Naive thymus-derived CD8-positive, alpha-beta T cell (primary cell): ENCODE measurements around the gene POU2F3. TPM values are rescaled to one million over a fixed set of nuclear protein-coding genes. Genes with fewer than 3 reads are reported as not detected.
A peak's percentile ranks its signal among the peaks of the same experiment; 100 is the strongest.

Experiments used
- ATAC-seq, 2 donors: fragments of 150-1000 bp; cut with Tn5 transposase in 1 of 2; sonication (Bioruptor Pico), chemical (Tn5 transposase) in 1 of 2; 1 replicate in 1 of 2; 2 replicates in 1 of 2; pipeline ENCODE4 v1.10.0; 2021; ENCODE audit warnings: mild to moderate bottlenecking in 2 of 2, moderate library complexity in 2 of 2
- POLR2A ChIA-PET: fragments of 350-600 bp; sonication (Branson Sonifier 250); formaldehyde crosslinking; loops from one replicate; lab custom pipeline; 2021; ENCODE audit warnings: antibody characterized with exemption; lab: Charles Lee
- DNase-seq, 10 donors: peaks; one replicate each; pipeline versions ENCODE4 v3.0.0 to v3.0.0-alpha.2; 2020 to 2022
- H3K27ac Mint-ChIP-seq, 10 donors: one replicate each; pipeline ENCODE4 v1.8.0; 2020 to 2022; ENCODE audit warnings: mild to moderate bottlenecking in 10 of 10, mixed read lengths in 10 of 10, moderate library complexity in 4 of 10, inconsistent platforms in 1 of 10
- H3K27me3 Mint-ChIP-seq, 5 donors: one replicate each; pipeline ENCODE4 v1.8.0; 2021 to 2022; ENCODE audit warnings: mixed read lengths in 5 of 5
- H3K36me3 Mint-ChIP-seq, 3 donors: one replicate each; pipeline ENCODE4 v1.8.0; 2020 to 2022; ENCODE audit warnings: mixed read lengths in 3 of 3, mild to moderate bottlenecking in 2 of 3, inconsistent platforms in 1 of 3
- H3K4me1 Mint-ChIP-seq, 4 donors: one replicate each; pipeline ENCODE4 v1.8.0; 2021 to 2022; ENCODE audit warnings: mixed read lengths in 4 of 4
- H3K4me3 Mint-ChIP-seq, 10 donors: one replicate each; pipeline ENCODE4 v1.8.0; 2020 to 2022; ENCODE audit warnings: mild to moderate bottlenecking in 10 of 10, mixed read lengths in 10 of 10, moderate library complexity in 6 of 10, inconsistent platforms in 1 of 10
- H3K9me3 Mint-ChIP-seq, 9 donors: one replicate each; pipeline ENCODE4 v1.8.0; 2020 to 2022; ENCODE audit warnings: mixed read lengths in 9 of 9, mild to moderate bottlenecking in 3 of 9, inconsistent platforms in 1 of 9, moderate library complexity in 1 of 9
- polyA plus RNA-seq, 3 donors: library from polyadenylated mRNA; unstranded; fragments of 300-500 nt; fragmentation: Illumina TruSeq; gene quantifications; one replicate each; pipeline ENCODE4 v1.2.3, GENCODE V29; 2021
- total RNA-seq, 8 experiments: library from RNA in 2 of 8; stranded (reverse) in 2 of 8; gene quantifications; one replicate each; pipeline ENCODE4 v1.2.3 and lab custom pipeline; 2021 to 2026

The POU2F3 gene
- total and polyA plus RNA-seq, 5 experiments from 2014 or later = 0.11 TPM; not detected in 4

GRCh38 chr11:120200677-120201076, 39.3 kb upstream of the POU2F3 start:
- no peaks in the 10 kb centered on the region for H3K36me3 Mint-ChIP-seq
- ATAC-seq = no peak
- peaks cover 0 to 27% (median 17%) of the 10 kb centered on the region in 5 donors for H3K27me3 Mint-ChIP-seq
- peak overlapping the region in 1 of 10 donors; percentile 3 for H3K27ac Mint-ChIP-seq
- H3K4me3 Mint-ChIP-seq = no peak overlapping the region
- POLR2A ChIA-PET = no interaction called here
- DNase-seq = no peak
- H3K9me3 Mint-ChIP-seq = no peaks in the 10 kb centered on the region
- no peaks in the 10 kb centered on the region for H3K4me1 Mint-ChIP-seq

- DNase-seq (no peak), ATAC-seq (no peak)
- Mint-ChIP-seq H3K27ac (no peak overlapping the region), H3K36me3 (no peaks in the 10 kb centered on the region), H3K27me3 (peaks cover 0 to 32% (median 17%) of the 10 kb centered on the region in 5 donors), H3K4me3 (no peak overlapping the region), H3K9me3 (no peaks in the 10 kb centered on the region), H3K4me1 (no peaks in the 10 kb centered on the region)
- POLR2A ChIA-PET = no interaction called here
Observed at GRCh38 chr11:120201653-120202052, 38.3 kb upstream of the POU2F3 start.

DNA sequence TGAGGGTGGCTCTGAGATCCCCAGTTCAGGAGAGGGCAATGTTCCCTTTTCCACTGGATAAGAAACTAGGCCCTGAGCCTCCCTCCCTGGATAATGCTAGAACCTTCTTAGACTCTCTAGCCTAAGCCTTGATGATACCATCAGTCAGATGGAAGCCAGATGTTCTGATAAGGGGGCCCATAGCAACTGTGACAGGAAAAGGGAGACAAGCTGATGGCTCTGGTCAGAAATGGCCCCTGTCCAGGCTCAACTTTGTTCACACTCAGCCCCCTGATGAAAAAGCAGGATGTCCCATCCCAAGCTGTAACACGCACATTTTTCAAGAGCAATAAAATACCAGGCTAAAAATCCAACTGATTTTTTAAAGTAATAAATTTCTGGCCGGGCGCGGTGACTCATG, 36.3 kb upstream of the POU2F3 start:
- Mint-ChIP-seq H3K9me3 (no peaks in the 10 kb centered on the region), H3K36me3 (no peaks in the 10 kb centered on the region), H3K4me1 (peaks cover 0 to 5% (median under 1%) of the 10 kb centered on the region in 4 donors), H3K27ac (no peak overlapping the region), H3K4me3 (no peak overlapping the region), H3K27me3 (peaks cover 0 to 40% (median 30%) of the 10 kb centered on the region in 5 donors)
- POLR2A ChIA-PET = interaction anchor here (0.7 kb wide), 1 partner anchor 566 kb away, joined by 3 read pairs; no protein-coding TSS in a partner anchor
- no peak for ATAC-seq
- no peak for DNase-seq

DNA sequence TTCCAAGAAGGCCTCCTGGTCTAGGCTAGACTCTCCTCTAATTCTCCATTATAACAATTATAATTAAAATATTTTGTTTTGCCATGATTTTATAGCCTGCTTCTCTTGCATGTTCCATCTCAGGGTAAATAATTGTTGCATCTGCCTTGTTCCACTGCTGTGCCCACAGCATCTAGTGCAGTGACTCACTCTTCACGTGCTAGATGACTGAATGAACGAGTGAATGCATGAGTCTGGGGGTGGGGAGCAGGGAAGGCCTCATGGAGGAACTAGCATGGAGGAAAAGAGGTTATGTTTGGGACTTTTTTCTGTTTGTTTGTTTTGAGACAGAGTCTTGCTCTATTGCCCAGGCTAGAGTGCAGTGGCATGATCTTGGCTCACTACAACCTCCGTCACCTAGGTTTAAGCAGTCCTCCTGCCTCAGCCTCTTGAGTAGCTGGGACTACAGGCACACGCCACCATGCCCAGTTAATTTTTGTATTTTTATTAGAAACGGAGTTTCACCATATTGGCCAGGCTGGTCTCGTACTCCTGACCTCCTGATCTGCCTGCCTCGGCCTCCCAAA, 34.3 kb upstream of the POU2F3 start:
- no peaks in the 10 kb centered on the region for H3K9me3 Mint-ChIP-seq
- H3K36me3 Mint-ChIP-seq = no peaks in the 10 kb centered on the region
- peaks cover 2 to 16% (median 7%) of the 10 kb centered on the region in 4 donors for H3K4me1 Mint-ChIP-seq
- H3K4me3 Mint-ChIP-seq = no peak overlapping the region
- DNase-seq (no peak), ATAC-seq (no peak)
- POLR2A ChIA-PET = no interaction called here
- H3K27ac Mint-ChIP-seq = no peak overlapping the region
- peaks cover 0 to 31% (median 23%) of the 10 kb centered on the region in 5 donors for H3K27me3 Mint-ChIP-seq

DNA sequence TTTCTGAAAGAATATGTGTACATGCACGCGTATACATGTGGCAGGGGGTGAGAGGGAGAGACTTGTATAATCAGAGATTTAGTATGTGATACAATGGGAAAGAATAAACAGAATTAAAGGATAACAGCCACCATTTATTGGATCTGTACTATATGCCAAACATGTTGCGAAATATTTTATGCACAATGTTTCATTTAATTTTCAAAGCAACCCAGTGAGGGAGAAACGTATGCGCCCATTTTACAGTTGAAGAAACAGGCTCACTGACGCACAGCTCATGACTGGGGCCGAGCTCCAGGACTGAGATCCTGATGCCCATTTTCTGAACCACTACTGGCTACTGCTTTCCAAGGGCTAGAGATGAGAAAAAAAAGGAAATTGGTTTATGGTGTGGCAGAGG, 32.4 kb upstream of the POU2F3 start:
- Mint-ChIP-seq H3K36me3 (no peaks in the 10 kb centered on the region), H3K27ac (peak overlapping the region in 2 of 10 donors; percentile 10 to 13), H3K27me3 (peaks cover 0 to 28% (median 19%) of the 10 kb centered on the region in 5 donors), H3K9me3 (no peaks in the 10 kb centered on the region), H3K4me3 (peak overlapping the region in 1 of 10 donors; percentile 53), H3K4me1 (peaks cover 8 to 26% (median 18%) of the 10 kb centered on the region in 4 donors)
- DNase-seq = no peak
- ATAC-seq = no peak
- POLR2A ChIA-PET = no interaction called here

GRCh38 chr11:120208001-120208441, 31.9 kb upstream of the POU2F3 start:
- H3K27me3 Mint-ChIP-seq = peaks cover 0 to 28% (median 16%) of the 10 kb centered on the region in 5 donors
- H3K27ac Mint-ChIP-seq = peak overlapping the region in 2 of 10 donors; percentile 10 to 45
- peak overlapping the region in 5 of 10 donors; percentile 3 to 75 (median 30) for H3K4me3 Mint-ChIP-seq

GRCh38 chr11:120208777-120209176, 31.2 kb upstream of the POU2F3 start:
- H3K4me3 Mint-ChIP-seq = peak overlapping the region in 6 of 10 donors; percentile 3 to 75 (median 30)
- no peaks in the 10 kb centered on the region for H3K36me3 Mint-ChIP-seq
- ATAC-seq = no peak
- POLR2A ChIA-PET = no interaction called here
- peaks cover 0 to 28% (median 15%) of the 10 kb centered on the region in 5 donors for H3K27me3 Mint-ChIP-seq
- H3K27ac Mint-ChIP-seq = peak overlapping the region in 1 of 10 donors; percentile 45
- DNase-seq = no peak
- peaks cover 10 to 32% (median 22%) of the 10 kb centered on the region in 4 donors for H3K4me1 Mint-ChIP-seq
- no peaks in the 10 kb centered on the region for H3K9me3 Mint-ChIP-seq

More at GRCh38 chr11:120208001-120208441, 31.9 kb upstream of the POU2F3 start:
- H3K9me3 Mint-ChIP-seq = no peaks in the 10 kb centered on the region
- H3K36me3 Mint-ChIP-seq = no peaks in the 10 kb centered on the region
- peaks cover 8 to 30% (median 21%) of the 10 kb centered on the region in 4 donors for H3K4me1 Mint-ChIP-seq
- POLR2A ChIA-PET = no interaction called here
- DNase-seq (no peak), ATAC-seq (no peak)

DNA sequence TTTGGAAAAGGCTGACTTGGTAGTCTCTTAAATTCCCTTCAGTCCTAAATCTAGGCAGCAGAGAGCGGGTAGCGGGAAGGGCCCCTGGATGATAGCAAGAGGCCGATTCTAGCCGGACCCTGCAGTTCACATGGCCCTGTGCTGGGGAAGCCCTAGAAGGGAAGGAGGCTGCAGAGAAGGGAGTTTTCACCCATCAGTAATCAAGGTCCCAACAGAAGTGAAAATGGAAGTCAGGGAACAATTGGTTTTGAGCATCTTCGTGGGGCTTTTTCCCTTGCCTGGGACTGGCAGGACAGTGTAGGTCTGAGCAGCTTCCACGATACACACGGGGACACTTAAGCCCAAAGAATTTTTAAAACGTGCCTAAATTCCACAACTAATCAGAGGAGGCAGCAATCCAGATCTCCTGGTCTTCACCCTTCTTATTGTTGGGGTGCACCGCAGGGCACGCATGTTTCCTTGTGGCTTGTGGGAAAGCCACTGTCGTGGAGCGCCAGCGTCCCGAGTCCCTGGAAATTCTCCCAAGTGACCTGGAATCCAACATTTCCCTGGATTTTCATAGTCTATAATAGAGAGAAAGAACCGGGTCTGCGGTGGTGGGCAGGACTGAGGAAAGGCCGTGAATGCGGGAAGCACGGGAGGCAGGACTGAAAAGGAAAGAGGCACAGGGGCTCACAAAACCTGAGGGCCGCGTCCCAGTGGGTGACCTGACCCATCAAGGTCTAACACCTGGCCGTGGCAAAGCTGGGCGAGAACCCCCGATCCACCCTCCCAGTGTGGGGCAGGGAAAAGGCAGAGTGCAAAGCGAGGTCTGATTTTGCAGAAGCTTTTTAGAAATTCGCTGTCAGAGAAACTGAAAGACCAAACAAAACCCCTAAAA, 30.0 kb upstream of the POU2F3 start:
- Mint-ChIP-seq H3K9me3 (no peaks in the 10 kb centered on the region), H3K27me3 (peaks cover 0 to 28% (median 14%) of the 10 kb centered on the region in 5 donors), H3K4me3 (peak overlapping the region; percentile 87 to 95 (median 92)), H3K27ac (peak overlapping the region; percentile 54 to 93 (median 88)), H3K36me3 (no peaks in the 10 kb centered on the region), H3K4me1 (peaks cover 13 to 32% (median 25%) of the 10 kb centered on the region in 4 donors)
- ATAC-seq = peak in 1 of 2 donors; percentile 2
- POLR2A ChIA-PET = no interaction called here
- DNase-seq = peak in 1 of 10 donors; percentile 13

DNA sequence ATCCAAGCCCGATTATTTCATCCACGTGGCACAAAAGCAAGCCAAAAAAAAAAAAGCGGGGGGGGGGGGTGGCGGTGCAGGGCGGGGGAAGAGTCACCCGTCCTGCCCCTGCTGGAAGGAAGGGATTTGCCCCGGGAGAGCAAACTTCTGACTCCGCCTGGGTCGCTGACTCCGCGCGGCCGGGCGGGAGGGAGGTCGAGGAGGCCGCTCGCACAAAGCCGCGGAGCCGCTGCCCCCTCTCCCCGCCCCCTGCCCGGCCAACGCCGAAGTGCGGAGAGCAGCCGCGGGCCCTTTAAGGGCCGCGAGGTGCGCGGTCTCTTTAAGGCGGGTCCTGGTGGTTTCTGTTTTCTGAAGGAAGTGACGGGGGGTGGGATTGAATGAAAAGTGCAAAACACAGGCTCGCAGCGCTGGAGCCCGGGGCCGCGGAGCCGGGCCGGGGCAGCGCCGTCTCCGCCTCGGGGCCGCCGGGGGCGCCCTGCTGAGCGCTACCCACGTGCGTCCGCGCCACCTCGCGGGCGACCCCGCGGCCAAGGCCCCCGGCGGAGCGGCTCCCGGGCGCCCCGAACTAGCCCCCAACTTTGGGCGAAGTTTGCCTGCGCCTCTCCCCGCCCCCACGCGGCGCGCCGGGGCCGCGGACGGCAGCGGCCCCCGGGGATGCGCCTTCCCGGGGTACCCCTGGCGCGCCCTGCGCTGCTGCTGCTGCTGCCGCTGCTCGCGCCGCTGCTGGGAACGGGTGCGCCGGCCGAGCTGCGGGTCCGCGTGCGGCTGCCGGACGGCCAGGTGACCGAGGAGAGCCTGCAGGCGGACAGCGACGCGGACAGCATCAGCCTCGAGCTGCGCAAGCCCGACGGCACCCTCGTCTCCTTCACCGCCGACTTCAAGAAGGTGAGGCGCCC, 29.1 kb upstream of the POU2F3 start, which contains the start of gene OAF:
TSS of gene OAF (plus strand) at position 407 of the 896 bp plus-strand sequence. CDS start at position 655, 248 bp downstream.
- Mint-ChIP-seq H3K9me3 (no peaks in the 10 kb centered on the region), H3K36me3 (no peaks in the 10 kb centered on the region), H3K27ac (peak within 1 kb of the TSS; percentile 70 to 96 (median 92)), H3K4me3 (peak within 1 kb of the TSS; percentile 89 to 98 (median 95)), H3K4me1 (peaks cover 13 to 32% (median 25%) of the 10 kb centered on the region in 4 donors), H3K27me3 (peaks cover 0 to 28% (median 13%) of the 10 kb centered on the region in 5 donors)
- DNase-seq (peak; percentile 45 to 85 (median 66)), ATAC-seq (peak; percentile 92 to 94)
- POLR2A ChIA-PET = no interaction called here

DNA sequence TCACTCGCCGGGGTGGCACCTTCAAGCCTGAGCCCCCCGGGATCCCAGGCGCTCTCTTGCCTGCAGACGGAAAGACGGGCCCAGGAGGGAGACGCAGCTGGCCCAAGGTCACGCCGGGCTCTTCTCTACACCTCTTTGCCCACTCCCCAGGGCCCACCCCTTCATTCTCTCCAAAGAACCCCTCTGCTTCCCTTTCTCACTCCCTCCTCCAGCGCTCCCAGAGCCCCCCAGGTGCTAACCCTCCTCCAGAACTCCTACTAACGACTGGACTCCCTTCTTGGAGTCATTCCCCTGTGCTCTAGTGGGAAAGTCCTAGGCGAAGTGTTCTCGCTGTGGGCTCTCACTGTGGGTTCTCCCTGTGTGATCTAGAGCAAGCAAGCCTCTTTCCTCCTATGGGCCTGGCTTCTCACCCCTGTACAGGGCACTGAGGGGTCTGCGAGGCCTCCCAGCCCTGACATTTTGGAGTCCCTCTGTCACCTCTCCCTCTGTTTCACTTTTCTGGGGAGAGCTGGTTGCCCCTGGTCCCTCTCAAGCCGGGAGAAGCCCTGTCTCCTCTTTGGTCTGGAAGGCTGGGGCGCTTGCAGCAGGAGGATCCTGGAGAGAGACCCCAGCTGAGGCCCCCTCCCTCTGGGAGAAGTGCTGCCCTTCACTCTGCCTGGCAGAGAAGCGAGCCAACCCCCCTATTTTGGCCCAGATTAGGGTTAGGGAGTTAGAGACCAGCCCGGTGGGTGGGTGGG, 28.2 kb upstream of the POU2F3 start:
- peaks cover 13 to 32% (median 25%) of the 10 kb centered on the region in 4 donors for H3K4me1 Mint-ChIP-seq
- no peaks in the 10 kb centered on the region for H3K9me3 Mint-ChIP-seq
- DNase-seq = peak in 1 of 10 donors; percentile 15
- H3K36me3 Mint-ChIP-seq = no peaks in the 10 kb centered on the region
- H3K27ac Mint-ChIP-seq = peak overlapping the region in 8 of 10 donors; percentile 7 to 96 (median 90)
- peak overlapping the region; percentile 89 to 98 (median 95) for H3K4me3 Mint-ChIP-seq
- peaks cover 0 to 21% (median 6%) of the 10 kb centered on the region in 5 donors for H3K27me3 Mint-ChIP-seq
- ATAC-seq = peak in 1 of 2 donors; percentile 17
- POLR2A ChIA-PET = no interaction called here

DNA sequence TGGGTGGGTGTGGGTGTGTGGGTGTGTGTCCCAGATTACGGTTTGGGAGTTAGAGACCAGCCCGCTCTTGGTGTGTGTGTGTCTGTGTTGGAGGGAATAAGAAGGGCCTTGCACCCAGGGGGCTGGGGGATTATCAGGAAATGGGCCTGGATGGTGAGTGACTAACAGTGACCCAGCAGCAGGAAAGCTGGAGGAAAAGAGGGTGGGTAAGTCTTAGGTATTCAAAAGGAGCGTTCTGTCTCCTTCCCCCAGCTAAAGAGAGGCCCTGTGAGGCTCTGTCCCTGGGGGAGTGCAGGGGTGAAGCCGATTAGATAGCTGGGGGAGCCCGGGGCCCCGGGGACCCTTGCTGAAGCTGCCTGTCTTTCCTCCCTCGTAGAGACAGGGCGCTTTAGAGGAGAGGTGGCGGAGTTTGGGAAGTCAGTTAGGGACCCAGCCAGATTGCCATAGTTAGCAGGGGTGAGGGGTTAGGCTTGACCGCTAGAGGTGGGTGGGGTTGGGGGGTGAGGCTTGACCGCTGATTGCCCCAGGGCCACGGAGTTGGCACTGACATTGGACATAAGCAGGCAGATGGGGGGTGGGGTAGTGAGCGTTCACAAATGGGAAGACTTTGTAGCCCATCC, 27.6 kb upstream of the POU2F3 start:
- Mint-ChIP-seq H3K4me1 (peaks cover 13 to 32% (median 25%) of the 10 kb centered on the region in 4 donors), H3K9me3 (no peaks in the 10 kb centered on the region), H3K27ac (peak overlapping the region in 6 of 10 donors; percentile 7 to 93 (median 43)), H3K36me3 (no peaks in the 10 kb centered on the region), H3K4me3 (peak overlapping the region; percentile 30 to 92 (median 71)), H3K27me3 (peaks cover 0 to 17% (median 6%) of the 10 kb centered on the region in 5 donors)
- DNase-seq (no peak), ATAC-seq (no peak)
- POLR2A ChIA-PET = no interaction called here
